ENCODE measurements around the gene HAPLN1. TPM values are rescaled to one million over a fixed set of nuclear protein-coding genes. Genes with fewer than 3 reads are reported as not detected.

HAPLN1 gene
- total and polyA plus RNA-seq, 2 of the 8 experiments (the other 6 are each of a cell fraction or from before 2014, with no cell fraction given) = 0.56 to 2.1 TPM

- Histone ChIP-seq H2BK120ac (replicated peaks; ENCODE audit: low read depth, low read length) (no peak overlapping the region), H3K56ac (replicated peaks; ENCODE audit: insufficient read length, low read depth, low read length) (no peak overlapping the region), H3K9me3 (ENCODE audit: insufficient read depth in 2 of 2, low read depth in 1 of 2, low read length in 1 of 2) (no peaks in the 10 kb centered on the region), H3K36me3 (ENCODE audit: control insufficient read depth in 2 of 4, insufficient read depth in 4 of 4, low read length in 3 of 4) (no peaks in the 10 kb centered on the region), H2AK5ac (ENCODE audit: low read depth, low read length) (no peak overlapping the region), H2BK15ac (ENCODE audit: low read length) (no peak overlapping the region), H3K23ac (ENCODE audit: insufficient read length) (no peak overlapping the region), H3K18ac (ENCODE audit: extremely low read depth, low read length) (no peak overlapping the region), H2BK12ac (ENCODE audit: low read depth, low read length) (no peak overlapping the region), H3K4ac (replicated peaks; ENCODE audit: insufficient read length, low read depth, low read length) (no peak overlapping the region), H3K4me3 (ENCODE audit: extremely low read depth in 1 of 4, insufficient read depth in 2 of 4, low read depth in 3 of 4, low read length in 4 of 4) (no peak overlapping the region), H3K27ac (ENCODE audit: low read depth, low read length) (no peak overlapping the region), H3K14ac (ENCODE audit: insufficient read length) (no peak overlapping the region), H4K8ac (ENCODE audit: extremely low read depth, insufficient read depth, low read length) (no peak overlapping the region), H3K27me3 (replicated peaks in 1 of 4; ENCODE audit: control insufficient read depth in 3 of 4, extremely low read depth in 1 of 4, insufficient read depth in 3 of 4, low read length in 3 of 4) (no peaks in the 10 kb centered on the region), H3K79me1 (ENCODE audit: low read depth, low read length) (no peaks in the 10 kb centered on the region), H4K20me1 (replicated peaks in 1 of 2; ENCODE audit: control insufficient read depth in 1 of 2, insufficient read depth in 2 of 2, low read length in 2 of 2) (no peaks in the 10 kb centered on the region), H3K4me1 (replicated peaks in 1 of 4; ENCODE audit: control insufficient read depth in 3 of 4, insufficient read depth in 4 of 4, low read length in 3 of 4) (no peaks in the 10 kb centered on the region; a peak in 1 of 7 replicates), H4K91ac (replicated peaks; ENCODE audit: insufficient read length, low read length) (no peak overlapping the region), H3K79me2 (ENCODE audit: control insufficient read depth in 1 of 2, insufficient read depth in 2 of 2, low read length in 2 of 2) (no peaks in the 10 kb centered on the region), H4K5ac (ENCODE audit: insufficient read length, low read depth, low read length) (no peak overlapping the region), H2AFZ (ENCODE audit: low read length) (no peak overlapping the region), H2BK5ac (ENCODE audit: low read depth, low read length) (no peak overlapping the region), H3K23me2 (ENCODE audit: low read depth, low read length) (no peaks in the 10 kb centered on the region), H3K4me2 (ENCODE audit: insufficient read depth in 1 of 2, low read depth in 2 of 2, low read length in 2 of 2) (no peak overlapping the region), H2BK20ac (ENCODE audit: low read length) (no peak overlapping the region), H3K9ac (replicated peaks in 1 of 4; ENCODE audit: extremely low read depth in 1 of 4, low read depth in 3 of 4, low read length in 3 of 4) (no peak overlapping the region)
- WGBS, 2 experiments (ENCODE audit: extremely low coverage in 1 of 2, insufficient coverage in 1 of 2, insufficient read length in 1 of 2, insufficient replicate concordance in 2 of 2, low coverage in 1 of 2, low lambda C conversion rate in 2 of 2, missing lambda C conversion rate in 1 of 2) = 79% methylated on average over 1 of the region's 1 CpG; no CpG with 5 or more reads in 1 of the 2 experiments
- FAIRE-seq (no peak), DNase-seq (ENCODE audit: low read depth in 1 of 2, low spot score in 2 of 2) (no peak)
- POLR2A ChIA-PET (ENCODE audit: partially characterized antibody) = no interaction called here
- CTCF ChIA-PET (ENCODE audit: partially characterized antibody) = no interaction called here
- no peak for TF ChIP-seq KDM5A (IDR thresholded peaks at IDR 0.05; ENCODE audit: low read length)
- no peak for TF ChIP-seq SIN3A (conservative IDR thresholded peaks at IDR 0.05 in 1 of 2, IDR thresholded peaks at IDR 0.05 in 1 of 2; ENCODE audit: low read depth in 1 of 2, low read length in 2 of 2)
- TF ChIP-seq MAX (IDR thresholded peaks at IDR 0.05) = no peak
- TF ChIP-seq SUZ12 (IDR thresholded peaks at IDR 0.05; ENCODE audit: low read length) = no peak
- TF ChIP-seq POLR2AphosphoS5 (IDR thresholded peaks at IDR 0.05; ENCODE audit: low read depth, low read length) = no peak
- no peak for TF ChIP-seq GABPA (IDR thresholded peaks at IDR 0.05; ENCODE audit: borderline replicate concordance, insufficient read depth, low read length)
- no peak for TF ChIP-seq SP2 (IDR thresholded peaks at IDR 0.05; ENCODE audit: low read length)
- TF ChIP-seq EZH2 (IDR thresholded peaks at IDR 0.05; ENCODE audit: low read depth, low read length, severe bottlenecking) = no peak
- TF ChIP-seq CTCF (IDR thresholded peaks at IDR 0.05; ENCODE audit: control extremely low read depth in 1 of 3, insufficient read depth in 1 of 3, low read depth in 1 of 3, low read length in 3 of 3) = no peak
Measured at GRCh38 chr5:83654427-83654994, 66.1 kb downstream of the HAPLN1 start.
